GM19099 (cell line): ENCODE measurements around the gene CTSO.

ENCODE experiments used
- POLR2A ChIP-seq: IDR thresholded peaks from 3 replicates; pipeline ENCODE4 v1.6.1; 2011; ENCODE audit warnings: low read depth; ENCODE audit not compliant: insufficient read length; ENCODE audit errors: extremely low read depth

CTSO gene, protein sequence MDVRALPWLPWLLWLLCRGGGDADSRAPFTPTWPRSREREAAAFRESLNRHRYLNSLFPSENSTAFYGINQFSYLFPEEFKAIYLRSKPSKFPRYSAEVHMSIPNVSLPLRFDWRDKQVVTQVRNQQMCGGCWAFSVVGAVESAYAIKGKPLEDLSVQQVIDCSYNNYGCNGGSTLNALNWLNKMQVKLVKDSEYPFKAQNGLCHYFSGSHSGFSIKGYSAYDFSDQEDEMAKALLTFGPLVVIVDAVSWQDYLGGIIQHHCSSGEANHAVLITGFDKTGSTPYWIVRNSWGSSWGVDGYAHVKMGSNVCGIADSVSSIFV

DNA sequence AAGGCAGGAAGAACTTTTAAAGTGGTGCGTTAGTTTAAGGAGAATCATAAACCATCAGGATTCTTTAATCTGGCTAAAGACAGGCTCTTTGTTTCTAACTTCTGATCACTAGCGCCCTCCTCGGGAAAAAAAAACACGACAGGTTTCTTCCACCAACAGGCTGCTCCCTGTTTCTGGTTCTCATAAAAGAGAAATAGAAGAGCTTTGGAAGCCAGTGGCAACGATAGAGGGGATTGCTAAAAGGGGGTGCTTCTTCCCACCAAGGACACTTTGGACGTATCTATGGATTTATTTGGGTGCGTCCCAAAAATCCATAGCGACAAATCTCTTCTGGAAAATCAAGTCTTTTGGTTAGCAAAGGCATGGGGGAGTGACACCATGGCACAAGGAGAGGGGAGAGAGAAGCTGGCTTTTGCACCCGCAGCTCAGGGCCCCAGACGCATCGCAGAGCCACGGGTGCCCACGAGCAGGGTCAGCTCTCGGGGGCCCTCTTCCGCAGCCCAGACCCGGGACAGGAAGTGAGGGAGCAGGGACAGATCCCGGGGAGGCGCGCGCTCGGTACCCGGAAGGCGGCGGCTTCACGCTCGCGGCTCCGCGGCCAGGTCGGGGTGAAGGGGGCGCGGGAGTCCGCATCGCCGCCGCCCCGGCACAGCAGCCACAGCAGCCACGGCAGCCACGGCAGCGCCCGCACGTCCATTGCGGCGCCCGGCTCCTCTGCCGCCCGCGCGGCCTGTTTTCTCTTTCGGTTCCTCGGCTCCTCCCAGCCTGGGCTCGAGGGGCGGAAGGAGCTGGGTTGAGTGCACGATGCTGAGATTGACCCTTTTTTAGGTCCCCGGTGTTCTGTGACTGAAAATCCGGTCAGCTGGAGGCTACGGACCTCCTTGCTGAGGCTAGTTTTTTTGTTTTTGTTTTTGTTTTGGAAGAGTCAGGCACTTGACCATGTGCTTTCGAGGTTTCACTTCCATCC is at the start of gene CTSO:
TSS of gene CTSO (minus strand) at position 716 of the 967 bp plus-strand sequence. CDS start at position 697, 19 bp downstream.
- TF ChIP-seq POLR2A, result peak; percentile 92

- no peak for TF ChIP-seq POLR2A
Measured at GRCh38 chr4:156000491-156000890, 46.8 kb upstream of the CTSO start.

- no peak for TF ChIP-seq POLR2A
Measured at GRCh38 chr4:155999725-156000124, 46.1 kb upstream of the CTSO start.

GRCh38 chr4:155995069-155995468 is 41.4 kb upstream of the CTSO start:
- no peak for TF ChIP-seq POLR2A

- no peak for TF ChIP-seq POLR2A
Measured at GRCh38 chr4:155984106-155984797, 30.6 kb upstream of the CTSO start.

DNA sequence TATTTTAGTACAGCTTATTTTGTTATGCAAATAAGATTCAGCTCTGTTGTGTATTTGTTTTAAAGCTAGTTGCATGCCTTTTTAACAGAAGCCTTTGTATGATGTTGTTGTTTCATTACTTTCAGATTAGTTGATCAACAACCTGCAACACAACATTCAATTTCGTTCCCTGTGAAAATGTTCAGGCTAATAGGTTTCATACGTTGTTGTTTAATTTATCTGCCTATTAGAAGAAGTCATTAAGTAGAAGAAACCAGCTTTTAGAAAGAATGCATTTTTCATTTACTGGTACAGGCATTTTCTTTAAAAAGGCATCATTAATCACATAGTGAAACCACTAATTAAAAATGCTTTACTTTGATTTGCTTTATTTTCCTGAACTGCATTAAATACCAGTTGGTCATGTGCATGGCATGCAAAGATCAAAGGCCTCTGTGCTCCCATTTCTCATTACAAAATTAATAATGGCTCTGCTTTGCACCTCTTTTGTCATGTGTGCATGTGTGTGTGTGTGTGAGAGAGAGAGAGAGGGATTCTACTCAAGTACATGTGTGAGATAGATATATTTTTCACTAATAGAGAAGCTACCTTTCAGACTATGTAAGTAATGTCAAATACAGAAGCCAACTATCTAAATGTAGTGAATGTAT is 29.2 kb upstream of the CTSO start:
- no peak for TF ChIP-seq POLR2A

DNA sequence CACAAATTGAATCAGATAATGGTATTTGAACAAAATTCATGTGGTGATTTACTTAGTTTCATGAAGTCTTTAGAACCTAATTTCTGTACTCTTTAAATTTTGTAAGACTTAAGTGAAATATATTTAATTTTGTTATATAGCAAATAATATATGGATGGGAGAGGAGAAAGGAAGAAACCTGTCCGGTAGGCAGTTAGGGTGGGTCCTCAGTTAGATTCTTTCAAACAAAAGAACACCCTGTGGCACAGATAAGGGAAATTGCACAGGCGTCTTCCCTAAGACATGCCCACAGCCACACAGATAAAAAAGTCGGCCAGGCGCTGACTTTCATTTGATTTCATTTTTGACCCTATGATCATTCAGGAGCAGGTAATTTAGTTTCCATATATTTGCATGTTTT is 25.1 kb upstream of the CTSO start:
- TF ChIP-seq POLR2A, result no peak

GRCh38 chr4:155975511-155975910 is 21.8 kb upstream of the CTSO start:
- no peak for TF ChIP-seq POLR2A

DNA sequence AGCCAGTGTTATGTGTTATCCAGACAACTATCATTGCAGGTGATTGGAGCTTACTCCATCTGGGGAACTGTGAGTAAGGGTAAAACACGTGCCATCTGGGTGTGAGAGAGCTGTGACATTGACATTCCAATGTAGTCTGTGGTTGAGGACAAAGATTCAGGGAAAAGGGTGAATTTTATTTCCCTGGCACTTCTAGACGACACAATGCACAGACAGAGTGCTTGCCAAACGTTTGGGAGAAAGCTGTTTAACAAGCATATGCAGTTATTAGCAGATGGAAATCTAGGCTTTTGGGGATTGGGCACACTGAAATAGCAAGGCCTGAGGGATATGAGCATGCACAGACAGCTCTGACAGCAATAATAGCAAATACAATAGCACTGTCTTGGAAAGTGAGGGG is 21.3 kb upstream of the CTSO start:
- no peak for TF ChIP-seq POLR2A

DNA sequence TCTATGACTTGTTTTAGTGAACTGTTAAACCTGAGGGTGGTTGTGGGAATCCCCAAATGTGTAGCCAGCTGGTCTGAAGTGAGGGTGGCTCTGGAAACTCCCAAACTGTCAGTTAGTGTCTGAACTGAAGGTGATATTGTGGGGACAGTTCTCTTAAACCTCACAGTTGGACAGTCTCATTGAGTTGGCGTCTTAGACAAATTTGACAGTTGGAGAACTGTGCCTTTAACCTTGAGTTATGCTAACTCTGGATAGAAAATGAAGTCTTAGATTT is 20.7 kb upstream of the CTSO start:
- TF ChIP-seq POLR2A, result no peak

DNA sequence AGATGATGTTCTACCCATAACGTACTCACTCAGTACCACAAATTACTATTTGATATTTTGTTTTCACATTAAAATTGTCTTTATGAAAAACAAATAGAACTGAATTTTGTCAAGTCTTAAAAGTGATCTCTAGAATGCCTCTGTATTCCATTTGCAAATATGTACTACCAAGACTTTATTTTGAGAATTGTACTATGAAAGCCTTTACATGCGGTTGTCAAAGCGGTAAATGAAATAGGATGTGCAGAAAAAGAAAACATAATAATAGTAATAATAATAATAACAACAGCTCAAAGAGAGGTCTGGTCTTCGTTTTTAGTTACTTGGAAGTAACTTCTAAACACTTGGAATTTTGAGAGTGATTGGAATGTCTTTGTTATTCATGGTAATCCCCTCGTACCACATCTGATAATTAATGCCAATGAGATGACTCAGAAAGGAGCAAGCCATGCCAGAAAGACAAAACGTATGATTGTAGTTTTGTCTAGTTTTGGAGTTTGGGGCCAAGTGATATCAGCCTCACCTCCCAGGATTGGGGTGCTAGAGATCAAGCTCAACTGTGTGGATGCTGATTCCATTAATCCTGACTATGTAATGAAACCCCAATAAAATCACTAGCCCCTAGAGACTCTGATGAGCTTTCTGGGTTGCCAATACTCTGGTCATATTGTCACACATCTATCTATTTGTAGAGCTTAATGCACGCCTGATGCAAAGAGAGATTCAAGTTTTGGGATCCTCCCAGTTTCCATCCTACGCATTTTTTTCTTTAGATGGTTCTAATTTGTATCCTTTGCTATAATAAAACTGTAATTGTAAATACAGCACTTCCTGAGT is 20.2 kb upstream of the CTSO start:
- TF ChIP-seq POLR2A, result no peak

GRCh38 chr4:155972098-155972497 is 18.4 kb upstream of the CTSO start:
- no peak for TF ChIP-seq POLR2A

DNA sequence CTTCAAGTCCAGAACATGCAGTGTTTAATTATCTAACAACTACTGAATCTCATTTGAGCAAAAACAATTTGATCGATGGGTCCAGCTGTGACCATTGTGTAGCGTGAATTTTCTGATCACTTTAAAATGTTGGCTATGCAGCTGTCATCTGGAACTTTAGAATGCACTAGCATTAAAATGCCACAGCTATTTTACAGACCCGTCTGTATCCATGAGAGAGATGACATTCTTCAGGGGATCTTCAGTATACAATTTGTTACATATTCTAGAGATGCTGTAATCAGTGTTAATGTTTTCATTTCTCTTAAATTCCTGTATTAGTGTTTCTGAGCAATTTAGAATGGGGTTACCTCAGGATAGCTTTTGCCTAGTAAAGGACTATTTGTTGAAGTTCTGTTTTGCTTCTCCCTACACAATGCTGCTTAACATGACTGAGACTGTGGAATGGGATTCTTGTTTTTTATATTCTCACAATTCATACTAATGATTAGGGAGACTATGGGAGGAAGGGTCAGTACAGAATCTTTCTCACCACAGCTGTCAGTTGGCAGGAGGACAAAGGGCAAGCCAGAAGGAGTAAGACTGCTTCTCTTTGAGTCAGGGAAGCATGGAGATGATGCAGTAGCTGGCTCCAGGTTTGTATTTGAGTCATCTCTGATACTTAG is 13.2 kb upstream of the CTSO start:
- TF ChIP-seq POLR2A, result no peak

DNA sequence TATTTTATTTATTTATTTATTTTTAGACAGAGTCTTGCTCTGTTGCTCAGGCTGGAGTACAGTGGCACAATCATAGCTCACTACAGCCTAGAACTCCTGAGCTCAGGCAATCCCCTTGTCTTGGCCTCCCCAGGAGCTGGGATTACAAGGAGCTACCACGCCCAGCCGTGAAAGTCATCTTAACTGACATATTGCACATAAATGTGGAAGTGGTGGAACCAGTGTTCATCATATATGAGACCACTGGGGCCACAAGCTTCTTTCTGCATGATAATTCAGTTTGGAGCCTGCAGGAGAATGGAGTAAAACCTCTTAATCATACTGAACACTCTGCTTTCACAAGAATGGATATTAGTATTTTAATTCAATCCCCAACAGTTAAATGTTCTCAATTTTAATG is 12.5 kb upstream of the CTSO start:
- no peak for TF ChIP-seq POLR2A
